ENCODE measurements around the gene TKT. TPM values are rescaled to one million over a fixed set of nuclear protein-coding genes. Genes with fewer than 3 reads are reported as not detected.

The TKT gene
- total RNA-seq, 1 donor from 2014 or later: 480 TPM

DNA sequence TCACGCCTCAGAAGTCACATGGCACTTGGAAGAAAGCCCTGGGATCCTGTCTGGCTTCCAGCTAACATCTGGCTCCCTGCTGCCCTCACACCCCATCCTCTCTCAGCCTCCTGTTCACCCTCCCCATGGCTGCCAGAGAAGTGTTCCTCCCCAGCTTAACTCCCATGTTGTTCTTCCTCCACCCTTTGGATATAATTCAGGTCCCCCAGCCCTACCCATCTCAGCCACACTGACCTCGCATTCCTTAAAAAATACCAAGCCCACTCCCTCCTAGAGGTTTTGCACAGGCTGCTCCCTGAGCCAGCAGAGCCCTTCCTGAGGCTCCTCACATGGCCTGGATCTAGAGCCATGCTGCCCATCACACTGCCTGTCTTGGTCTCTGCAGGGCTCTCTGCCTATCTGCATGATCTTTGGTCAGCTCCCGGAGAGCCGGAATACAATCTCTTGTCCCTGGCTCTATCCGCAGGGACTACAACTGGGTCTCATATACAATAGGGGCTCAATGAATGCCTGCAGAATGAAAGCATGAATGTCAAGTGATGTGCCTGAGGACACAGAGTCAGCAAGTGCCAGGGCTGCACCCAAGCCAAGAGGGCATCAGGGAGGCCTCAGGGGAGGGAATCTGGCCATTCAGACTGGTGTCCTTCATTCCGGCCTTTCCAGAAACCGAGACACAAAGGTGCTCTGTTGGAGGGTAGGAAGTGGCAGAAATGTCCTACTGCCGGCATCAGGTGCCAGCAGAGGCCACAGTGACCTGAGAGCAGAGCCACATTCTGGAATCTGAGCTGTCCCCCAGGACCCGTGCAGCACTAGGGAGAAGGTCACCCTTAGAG, 3.8 kb upstream of the TKT start:
- no peaks in the 10 kb centered on the region for H3K36me3 Mint-ChIP-seq (ENCODE audit: unreplicated experiment)
- H3K27me3 Mint-ChIP-seq (ENCODE audit: unreplicated experiment): no peaks in the 10 kb centered on the region
- TF ChIP-seq, protein P1, sequence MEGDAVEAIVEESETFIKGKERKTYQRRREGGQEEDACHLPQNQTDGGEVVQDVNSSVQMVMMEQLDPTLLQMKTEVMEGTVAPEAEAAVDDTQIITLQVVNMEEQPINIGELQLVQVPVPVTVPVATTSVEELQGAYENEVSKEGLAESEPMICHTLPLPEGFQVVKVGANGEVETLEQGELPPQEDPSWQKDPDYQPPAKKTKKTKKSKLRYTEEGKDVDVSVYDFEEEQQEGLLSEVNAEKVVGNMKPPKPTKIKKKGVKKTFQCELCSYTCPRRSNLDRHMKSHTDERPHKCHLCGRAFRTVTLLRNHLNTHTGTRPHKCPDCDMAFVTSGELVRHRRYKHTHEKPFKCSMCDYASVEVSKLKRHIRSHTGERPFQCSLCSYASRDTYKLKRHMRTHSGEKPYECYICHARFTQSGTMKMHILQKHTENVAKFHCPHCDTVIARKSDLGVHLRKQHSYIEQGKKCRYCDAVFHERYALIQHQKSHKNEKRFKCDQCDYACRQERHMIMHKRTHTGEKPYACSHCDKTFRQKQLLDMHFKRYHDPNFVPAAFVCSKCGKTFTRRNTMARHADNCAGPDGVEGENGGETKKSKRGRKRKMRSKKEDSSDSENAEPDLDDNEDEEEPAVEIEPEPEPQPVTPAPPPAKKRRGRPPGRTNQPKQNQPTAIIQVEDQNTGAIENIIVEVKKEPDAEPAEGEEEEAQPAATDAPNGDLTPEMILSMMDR (IDR thresholded peaks at IDR 0.05): no peak
- H3K4me1 Mint-ChIP-seq (ENCODE audit: unreplicated experiment): peaks cover 35% of the 10 kb centered on the region
- no peak for DNase-seq (ENCODE audit: extremely low spot score, unreplicated experiment)
- H3K9me3 Mint-ChIP-seq (ENCODE audit: unreplicated experiment): no peaks in the 10 kb centered on the region
- H3K4me3 Mint-ChIP-seq (ENCODE audit: unreplicated experiment): no peak overlapping the region
- peak overlapping the region; percentile 82 for H3K27ac Mint-ChIP-seq (ENCODE audit: unreplicated experiment)

DNA sequence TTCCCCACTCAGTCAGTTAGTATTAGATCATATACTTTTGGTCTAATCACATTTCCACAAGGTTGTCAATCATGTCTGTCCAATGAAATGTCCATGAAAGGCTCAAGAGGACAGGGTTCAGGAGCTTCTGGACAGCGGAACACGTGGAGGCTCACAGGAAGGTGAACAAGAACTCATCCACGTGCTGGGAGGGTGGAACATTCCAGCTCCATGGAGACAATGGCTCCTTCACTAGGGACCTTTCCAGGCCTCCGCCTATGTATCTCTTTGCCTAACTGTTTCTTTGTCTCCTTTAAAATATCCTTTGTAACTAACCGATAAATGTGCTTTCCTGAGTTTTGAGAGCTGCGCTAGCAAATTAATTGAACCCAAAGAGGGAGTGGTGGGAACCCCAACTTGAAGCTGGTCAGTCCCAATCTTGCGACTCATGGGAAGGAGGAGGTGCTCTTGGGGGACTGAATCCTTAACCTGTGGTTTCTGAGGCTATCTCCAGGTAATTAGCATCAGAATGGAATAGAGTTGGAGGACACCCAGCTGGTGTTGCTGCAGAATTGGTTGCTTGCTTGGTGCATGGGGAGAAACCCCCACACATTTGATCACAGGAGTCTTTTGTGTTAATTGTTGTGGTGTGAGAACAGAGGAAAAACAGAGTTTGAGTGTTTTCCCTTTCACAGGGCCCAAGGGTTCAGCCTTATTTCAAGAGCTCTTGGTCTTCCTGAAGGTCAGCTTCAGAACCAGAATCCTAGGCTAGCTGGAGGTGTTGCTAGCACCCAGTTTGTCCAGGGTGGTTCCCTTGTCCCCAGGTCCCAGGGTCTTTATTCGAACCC, 3.0 kb upstream of the TKT start:
- no peaks in the 10 kb centered on the region for H3K9me3 Mint-ChIP-seq (ENCODE audit: unreplicated experiment)
- peaks cover 37% of the 10 kb centered on the region for H3K4me1 Mint-ChIP-seq (ENCODE audit: unreplicated experiment)
- H3K27ac Mint-ChIP-seq (ENCODE audit: unreplicated experiment): peak overlapping the region; percentile 82

DNA sequence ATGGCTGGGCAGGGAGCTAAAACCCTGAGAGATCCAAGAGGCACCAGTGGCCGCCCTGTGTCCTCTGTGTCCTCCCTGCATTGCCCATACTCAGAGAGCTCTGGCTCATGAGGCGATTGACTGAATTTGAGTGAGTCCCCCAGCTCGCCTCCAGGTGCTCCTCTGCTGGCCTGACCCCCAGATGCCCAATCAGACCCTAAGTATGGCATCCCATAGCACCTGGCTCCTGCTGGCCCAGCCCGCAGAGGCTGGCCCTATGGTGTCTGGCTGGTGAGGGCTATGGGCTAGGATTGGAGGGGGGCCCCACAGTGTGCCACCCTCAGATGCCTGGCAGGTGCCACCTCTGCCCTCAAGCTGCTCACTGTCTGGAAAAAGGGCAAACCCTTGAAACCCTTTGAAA, 1.6 kb upstream of the TKT start:
- Mint-ChIP-seq H3K4me3 (ENCODE audit: unreplicated experiment) (no peak overlapping the region), H3K4me1 (ENCODE audit: unreplicated experiment) (peaks cover 51% of the 10 kb centered on the region), H3K27me3 (ENCODE audit: unreplicated experiment) (no peaks in the 10 kb centered on the region), H3K9me3 (ENCODE audit: unreplicated experiment) (no peaks in the 10 kb centered on the region), H3K36me3 (ENCODE audit: unreplicated experiment) (peaks cover 6% of the 10 kb centered on the region), H3K27ac (ENCODE audit: unreplicated experiment) (no peak overlapping the region)
- no peak for DNase-seq (ENCODE audit: extremely low spot score, unreplicated experiment)
- TF ChIP-seq, protein P1 (IDR thresholded peaks at IDR 0.05): no peak

More for the DNA sequence above, 3.0 kb upstream of the TKT start:
- Mint-ChIP-seq H3K27me3 (ENCODE audit: unreplicated experiment) (no peaks in the 10 kb centered on the region), H3K4me3 (ENCODE audit: unreplicated experiment) (no peak overlapping the region), H3K36me3 (ENCODE audit: unreplicated experiment) (peaks cover 2% of the 10 kb centered on the region)
- TF ChIP-seq, protein P1 (IDR thresholded peaks at IDR 0.05): no peak
- no peak for DNase-seq (ENCODE audit: extremely low spot score, unreplicated experiment)

DNA sequence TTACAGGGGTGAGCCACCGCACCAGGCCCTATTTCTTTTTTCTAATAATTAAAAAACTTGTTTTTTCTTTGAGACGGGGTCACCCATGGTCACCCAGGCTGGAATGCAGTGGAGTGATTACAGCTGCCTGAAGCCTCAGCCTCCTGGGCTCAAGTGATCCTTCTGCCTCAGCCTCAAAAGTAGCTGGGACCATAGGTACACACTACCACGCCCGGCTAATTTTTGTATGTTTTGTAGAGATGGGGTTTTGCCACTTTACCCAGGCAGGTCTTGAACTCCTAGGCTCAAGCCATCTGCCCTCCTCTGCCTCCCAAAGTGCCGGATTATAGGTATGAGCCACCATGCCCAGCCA, 858 bp upstream of the TKT start:
- DNase-seq (ENCODE audit: extremely low spot score, unreplicated experiment): no peak

More for the DNA sequence above, 858 bp upstream of the TKT start:
- peaks cover 53% of the 10 kb centered on the region for H3K4me1 Mint-ChIP-seq (ENCODE audit: unreplicated experiment)
- H3K36me3 Mint-ChIP-seq (ENCODE audit: unreplicated experiment): peaks cover 8% of the 10 kb centered on the region
- H3K27ac Mint-ChIP-seq (ENCODE audit: unreplicated experiment): no peak overlapping the region
- no peaks in the 10 kb centered on the region for H3K9me3 Mint-ChIP-seq (ENCODE audit: unreplicated experiment)
- no peak overlapping the region for H3K4me3 Mint-ChIP-seq (ENCODE audit: unreplicated experiment)
- TF ChIP-seq, protein P1 (IDR thresholded peaks at IDR 0.05): no peak
- H3K27me3 Mint-ChIP-seq (ENCODE audit: unreplicated experiment): no peaks in the 10 kb centered on the region

All from osteocyte (in vitro differentiated cells).